Pancreas (tissue), 10 donors: ENCODE data around the gene OR13F1. TPM values are rescaled to one million over a fixed set of nuclear protein-coding genes. Genes with fewer than 3 reads are reported as not detected.

Experiments used
- ATAC-seq, 4 donors: fragments of 200-7000 bp; cut with Tn5 transposase; one replicate each; pipeline versions ENCODE4 v1.8.0 to v1.9.1; 2020; ENCODE audit warnings: mild to moderate bottlenecking in 4 of 4, moderate library complexity in 4 of 4
- DNase-seq, 6 donors: peaks; one replicate each; pipeline ENCODE4 v3.0.0-alpha.2; 2020
- FAIRE-seq: peaks from 2 replicates; lab custom pipeline; 2012; peaks lifted over from hg19 to GRCh38; lab: Jason Lieb, UNC
- H3K27ac ChIP-seq, 4 donors: fragments of 200-600 bp; sonication (generic); 1 replicate in 3 of 4; 2 replicates in 1 of 4; pipeline versions ENCODE4 v1.5.0 to v1.8.0; 2020
- H3K27me3 ChIP-seq, 4 donors: fragments of 200-600 bp; one replicate each; pipeline ENCODE4 v1.8.0; 2021
- H3K36me3 ChIP-seq, 3 donors: fragments of 200-600 bp; sonication (generic) in 1 of 3; one replicate each; pipeline versions ENCODE4 v1.5.0 to v1.8.0; 2020 to 2021
- H3K4me1 ChIP-seq, 3 donors: fragments of 200-600 bp; one replicate each; pipeline ENCODE4 v1.8.0; 2021
- H3K4me3 ChIP-seq, 4 donors: fragments of 200-600 bp; sonication (generic) in 2 of 4; one replicate each; pipeline versions ENCODE4 v1.5.0 to v1.8.0; 2020 to 2021
- H3K9me3 ChIP-seq, 4 donors: fragments of 200-600 bp; one replicate each; pipeline ENCODE4 v1.8.0; 2021
- CTCF ChIP-seq, 4 donors: fragments of 200-600 bp; sonication (generic) in 3 of 4; IDR thresholded peaks; one replicate each; pipeline versions ENCODE4 v1.5.0 to v1.8.0; 2021; ENCODE audit warnings: antibody characterized with exemption in 4 of 4
- WGBS, 2 donors: extraction: QIAGEN DNeasy Blood & Tissue Kit; methylation state at CpG; one replicate each; pipeline ENCODE4 v1.1.7; 2013; 5-methylcytosine and 5-hydroxymethylcytosine counted together
- intact Hi-C, 3 donors: fragments of 100-400 bp; cut with DNase I; formaldehyde crosslinking; loops; one replicate each; pipeline versions ENCODE4 v1.11.1 to v1.14.2; 2022
- polyA plus RNA-seq, 2 donors: library from polyadenylated mRNA; stranded (reverse); fragments of 200-250 nt; gene quantifications; one replicate each; pipeline ENCODE4 v1.2.3, GENCODE V29; 2013
- total RNA-seq, 6 donors: library from RNA; stranded (reverse); fragmentation: NEBNext Ultra II Directional in 4 of 6; extraction: Animal tissue kit (Norgen Biotek cat#: 25700) in 4 of 6; gene quantifications; one replicate each; pipeline versions ENCODE4 v1.2.1 to v1.2.4, GENCODE V29; 2021 to 2023
- donor health status: healthy with polysubstance abuse.
- donor health status: DM: no; HTN: no; CAD: no; lungs with moderate emphysema.
- donor health status: DM: no; HTN: no; CAD: no.
- donor health status: control.
- donor health status: control.
- donor health status: Bipolar disorder and iron deficiency.
- donor health status: DM: yes; HTN: yes; CAD: no.
- donor health status: DM: no; HTN: no; CAD: no.
- donor health status: DM: no; HTN: no; CAD: no.
- donor health status: DM: yes; HTN: yes; CAD: no.

OR13F1 gene
- total and polyA plus RNA-seq, 8 donors, result not detected

GRCh38 chr9:104527109-104527508 is 23.0 kb downstream of the OR13F1 start, which contains the start of gene OR13C4:
TSS of gene OR13C4 (minus strand) at chr9:104527209. CDS start at chr9:104527209, 0 bp downstream.
- no peak for TF ChIP-seq CTCF (IDR thresholded peaks at IDR 0.05)
- no peak within 1 kb of the TSS for H3K4me3 ChIP-seq
- H3K36me3 ChIP-seq, result no peaks in the 10 kb centered on the region
- H3K27me3 ChIP-seq, result peaks cover 0 to 3% (median 0%) of the 10 kb centered on the region in 4 donors
- DNase-seq (no peak), ATAC-seq (no peak), FAIRE-seq (no peak)
- intact Hi-C loops, result no loop called here
- no peaks in the 10 kb centered on the region for H3K4me1 ChIP-seq
- H3K9me3 ChIP-seq, result no peaks in the 10 kb centered on the region
- H3K27ac ChIP-seq, result no peak within 1 kb of the TSS

- DNase-seq, result no peak
- Histone ChIP-seq H3K27ac (no peak within 1 kb of the TSS), H3K4me3 (no peak within 1 kb of the TSS), H3K36me3 (no peaks in the 10 kb centered on the region), H3K27me3 (no peaks in the 10 kb centered on the region), H3K4me1 (no peaks in the 10 kb centered on the region), H3K9me3 (no peaks in the 10 kb centered on the region)
- intact Hi-C loops, result no loop called here
- ATAC-seq, result no peak
- WGBS, 2 donors, result 81 to 91% methylated on average over 5 of the region's 5 CpGs
- TF ChIP-seq CTCF (IDR thresholded peaks at IDR 0.05), result no peak
- FAIRE-seq, result no peak
These were observed 32.7 kb downstream of the OR13F1 start, which contains the start of gene OR13C3 for GRCh38 chr9:104536756-104537155. TSS of gene OR13C3 (minus strand) at chr9:104536856. CDS start at chr9:104536723, 133 bp downstream.

DNA sequence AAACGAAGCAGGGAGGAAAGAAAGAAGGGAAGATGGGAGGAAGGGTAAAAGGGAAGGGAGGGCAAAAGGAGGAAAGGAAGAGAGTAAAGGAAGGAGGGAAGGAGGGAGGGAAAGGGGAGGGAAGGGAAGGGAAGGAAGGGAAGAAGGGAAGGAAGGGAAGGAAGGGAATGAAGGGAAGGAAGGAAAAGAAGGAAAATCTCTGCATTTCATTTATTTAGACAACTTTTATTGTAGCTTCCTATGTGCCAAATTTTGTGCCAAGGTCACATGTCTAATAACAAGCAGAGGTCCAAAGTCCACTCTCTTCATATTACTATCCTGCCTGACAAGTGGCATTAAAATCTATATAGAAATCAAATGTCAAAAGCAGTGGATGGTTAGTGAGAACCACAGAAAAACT is 35.2 kb downstream of the OR13F1 start:
- Histone ChIP-seq H3K4me3 (no peak overlapping the region), H3K27ac (no peak overlapping the region), H3K27me3 (no peaks in the 10 kb centered on the region), H3K36me3 (no peaks in the 10 kb centered on the region), H3K4me1 (no peaks in the 10 kb centered on the region), H3K9me3 (no peaks in the 10 kb centered on the region)
- DNase-seq (no peak), ATAC-seq (no peak), FAIRE-seq (no peak)
- no peak for TF ChIP-seq CTCF (IDR thresholded peaks at IDR 0.05)
- intact Hi-C loops, result no loop called here
- WGBS, 2 donors, result 59 to 77% methylated on average over 1 of the region's 1 CpG

DNA sequence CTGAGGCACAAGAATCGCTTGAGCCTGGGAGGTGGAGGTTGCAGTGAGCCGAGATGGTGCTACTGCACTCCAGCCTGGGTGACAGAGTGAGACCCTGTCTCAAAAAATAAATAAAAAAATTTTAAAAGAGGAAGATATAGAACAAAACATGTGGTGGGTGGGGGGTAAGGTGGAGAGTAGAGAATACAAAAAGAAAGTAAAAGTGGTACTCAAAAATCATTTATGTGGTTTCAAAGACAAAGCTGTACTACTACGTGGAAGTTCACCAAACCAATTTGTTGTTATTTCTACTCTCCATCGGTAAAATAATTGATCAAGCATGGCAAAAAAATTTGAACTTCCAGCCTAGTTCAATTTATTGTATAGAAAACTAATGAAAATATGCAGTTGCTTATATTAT is 40.6 kb downstream of the OR13F1 start:
- no peaks in the 10 kb centered on the region for H3K4me1 ChIP-seq
- no peak overlapping the region for H3K4me3 ChIP-seq
- TF ChIP-seq CTCF (IDR thresholded peaks at IDR 0.05), result no peak
- no peak for FAIRE-seq
- ATAC-seq, result no peak
- no peak overlapping the region for H3K27ac ChIP-seq
- H3K9me3 ChIP-seq, result no peaks in the 10 kb centered on the region
- intact Hi-C loops, result no loop called here
- no peak for DNase-seq
- WGBS, 2 donors, result 84 to 91% methylated on average over 4 of the region's 4 CpGs
- H3K36me3 ChIP-seq, result no peaks in the 10 kb centered on the region
- H3K27me3 ChIP-seq, result no peaks in the 10 kb centered on the region

- H3K27ac ChIP-seq, result no peak overlapping the region
These were observed 49.2 kb downstream of the OR13F1 start for GRCh38 chr9:104553261-104553660.

More at GRCh38 chr9:104553261-104553660, 49.2 kb downstream of the OR13F1 start:
- H3K4me3 ChIP-seq, result no peak overlapping the region
- no peak for TF ChIP-seq CTCF (IDR thresholded peaks at IDR 0.05)
- H3K36me3 ChIP-seq, result no peaks in the 10 kb centered on the region
- intact Hi-C loops, result no loop called here
- DNase-seq (no peak), FAIRE-seq (no peak), ATAC-seq (no peak)
- no peaks in the 10 kb centered on the region for H3K9me3 ChIP-seq
- WGBS, 2 donors, result 21 to 27% methylated on average over 1 of the region's 1 CpG
- peaks cover 0 to 4% (median 0%) of the 10 kb centered on the region in 4 donors for H3K27me3 ChIP-seq
- H3K4me1 ChIP-seq, result no peaks in the 10 kb centered on the region

Other genes with a start within 250 kb of the OR13F1 start
- gene OR13C4, start 22.9 kb downstream of the OR13F1 start, total RNA-seq, result not detected
- not detected for gene OR13C4, start 22.9 kb downstream of the OR13F1 start, polyA plus RNA-seq
- gene OR13C3, start 32.6 kb downstream of the OR13F1 start, total RNA-seq, result not detected
- not detected for gene OR13C3, start 32.6 kb downstream of the OR13F1 start, polyA plus RNA-seq
- not detected for gene OR13C8, start 64.9 kb downstream of the OR13F1 start, total RNA-seq
- gene OR13C8, start 64.9 kb downstream of the OR13F1 start, polyA plus RNA-seq, result not detected
- gene OR13C5, start 95.2 kb downstream of the OR13F1 start, total RNA-seq, result not detected
- not detected for gene OR13C5, start 95.2 kb downstream of the OR13F1 start, polyA plus RNA-seq
- not detected for gene OR13C2, start 101.4 kb downstream of the OR13F1 start, total RNA-seq
- gene OR13C2, start 101.4 kb downstream of the OR13F1 start, polyA plus RNA-seq, result under 1 TPM in 1 of 2 donors, not detected in 1; 0.12 TPM
- gene OR13C9, start 113.9 kb downstream of the OR13F1 start, total RNA-seq, result not detected
- not detected for gene OR13C9, start 113.9 kb downstream of the OR13F1 start, polyA plus RNA-seq
- gene OR13D1, start 190.3 kb downstream of the OR13F1 start, total RNA-seq, result not detected
- gene OR13D1, start 190.3 kb downstream of the OR13F1 start, polyA plus RNA-seq, result not detected
- 10 to 100 TPM in 2 of 6 donors, 1 to 10 TPM in 4; 4.1 to 13.4 (median 7.3) TPM for gene NIPSNAP3A, start 243.4 kb downstream of the OR13F1 start, total RNA-seq
- 10 to 100 TPM in 1 of 2 donors, 1 to 10 TPM in 1; 7.4 to 22.9 TPM for gene NIPSNAP3A, start 243.4 kb downstream of the OR13F1 start, polyA plus RNA-seq